ENCODE results near the gene CLRN3.

The CLRN3 gene

GRCh38 chr10:127919418-127920271, 26.9 kb upstream of the CLRN3 start:
- in situ Hi-C loops (cut with MboI; ENCODE audit: low sequenced_read_pairs), result no loop called here

- in situ Hi-C loops (cut with MboI; ENCODE audit: low sequenced_read_pairs), result no loop called here
Measured at GRCh38 chr10:127918572-127918971, 25.8 kb upstream of the CLRN3 start.

- in situ Hi-C loops (cut with MboI; ENCODE audit: low sequenced_read_pairs), result no loop called here
Measured at GRCh38 chr10:127916826-127917225, 24.1 kb upstream of the CLRN3 start.

GRCh38 chr10:127915324-127915723, 22.6 kb upstream of the CLRN3 start:
- in situ Hi-C loops (cut with MboI; ENCODE audit: low sequenced_read_pairs), result no loop called here

GRCh38 chr10:127913368-127913759, 20.6 kb upstream of the CLRN3 start:
- in situ Hi-C loops (cut with MboI; ENCODE audit: low sequenced_read_pairs), result no loop called here

- in situ Hi-C loops (cut with MboI; ENCODE audit: low sequenced_read_pairs), result no loop called here
Measured at GRCh38 chr10:127912607-127913367, 20.0 kb upstream of the CLRN3 start.

GRCh38 chr10:127911867-127912257, 19.1 kb upstream of the CLRN3 start:
- in situ Hi-C loops (cut with MboI; ENCODE audit: low sequenced_read_pairs), result no loop called here

- in situ Hi-C loops (cut with MboI; ENCODE audit: low sequenced_read_pairs), result no loop called here
Measured at GRCh38 chr10:127911218-127911866, 18.6 kb upstream of the CLRN3 start.

- in situ Hi-C loops (cut with MboI; ENCODE audit: low sequenced_read_pairs), result no loop called here
Measured at GRCh38 chr10:127910464-127910770, 17.7 kb upstream of the CLRN3 start.

- in situ Hi-C loops (cut with MboI; ENCODE audit: low sequenced_read_pairs), result no loop called here
Measured at GRCh38 chr10:127909716-127910463, 17.1 kb upstream of the CLRN3 start.

GRCh38 chr10:127908959-127909267, 16.2 kb upstream of the CLRN3 start:
- in situ Hi-C loops (cut with MboI; ENCODE audit: low sequenced_read_pairs), result no loop called here

- in situ Hi-C loops (cut with MboI; ENCODE audit: low sequenced_read_pairs), result no loop called here
Measured at GRCh38 chr10:127908106-127908958, 15.6 kb upstream of the CLRN3 start.

GRCh38 chr10:127907411-127908105, 14.8 kb upstream of the CLRN3 start:
- in situ Hi-C loops (cut with MboI; ENCODE audit: low sequenced_read_pairs), result no loop called here

GRCh38 chr10:127906548-127907377, 14.0 kb upstream of the CLRN3 start, which contains the start of gene PTPRE:
PTPRE (plus strand) TSS chr10:127907103; CDS start chr10:128040882, 133,779 bp downstream.
- in situ Hi-C loops (cut with MboI; ENCODE audit: low sequenced_read_pairs), result no loop called here

- in situ Hi-C loops (cut with MboI; ENCODE audit: low sequenced_read_pairs), result no loop called here
Measured at GRCh38 chr10:127905848-127906261, 13.1 kb upstream of the CLRN3 start.

- in situ Hi-C loops (cut with MboI; ENCODE audit: low sequenced_read_pairs), result no loop called here
Measured at GRCh38 chr10:127905001-127905847, 12.5 kb upstream of the CLRN3 start.

GRCh38 chr10:127904311-127905000, 11.7 kb upstream of the CLRN3 start:
- in situ Hi-C loops (cut with MboI; ENCODE audit: low sequenced_read_pairs), result no loop called here
